Measurements from ENCODE around the gene GET4.

- no peak for TF ChIP-seq CTCF (conservative IDR thresholded peaks at IDR 0.05 in 1 of 2, IDR thresholded peaks at IDR 0.05 in 1 of 2; ENCODE audit: extremely low read depth in 1 of 2, insufficient read depth in 1 of 2, low read depth in 1 of 2, low read length in 2 of 2)
- no peak for TF ChIP-seq EZH2 (IDR thresholded peaks at IDR 0.05; ENCODE audit: borderline replicate concordance, low read length)
Observed at GRCh38 chr7:867001-867405, 9.4 kb upstream of the GET4 start.
